Right lobe of liver (tissue), 6 donors: ENCODE measurements around the gene PEAK3. TPM values are rescaled to one million over a fixed set of nuclear protein-coding genes. Genes with fewer than 3 reads are reported as not detected.

Source experiments
- ATAC-seq, 4 donors: fragments of 200-7000 bp; cut with Tn5 transposase; one replicate each; pipeline ENCODE4 v1.9.1; 2020; ENCODE audit warnings: mild to moderate bottlenecking in 4 of 4, moderate library complexity in 4 of 4
- DNase-seq, 3 donors: peaks; one replicate each; pipeline ENCODE4 v3.0.0-alpha.2; 2020
- H3K27ac ChIP-seq, 3 donors: fragments of 200-600 bp; one replicate each; pipeline ENCODE4 v1.8.0; 2022
- H3K27me3 ChIP-seq, 2 donors: fragments of 200-600 bp; one replicate each; pipeline ENCODE4 v1.8.0; 2022
- H3K36me3 ChIP-seq, 4 donors: fragments of 200-600 bp; sonication (generic) in 1 of 4; one replicate each; pipeline versions ENCODE4 v1.5.1 to v1.8.0; 2017 to 2022; ENCODE audit warnings: control low read depth in 1 of 4
- H3K4me1 ChIP-seq, 4 donors: fragments of 200-600 bp; sonication (generic) in 1 of 4; one replicate each; pipeline versions ENCODE4 v1.5.1 to v1.8.0; 2017 to 2022; ENCODE audit warnings: control low read depth in 1 of 4
- H3K4me3 ChIP-seq, 3 donors: fragments of 200-600 bp; one replicate each; pipeline ENCODE4 v1.8.0; 2022
- H3K9me3 ChIP-seq, 4 donors: fragments of 200-600 bp; sonication (generic) in 1 of 4; one replicate each; pipeline versions ENCODE4 v1.5.1 to v1.8.0; 2017 to 2022; ENCODE audit warnings: control low read depth in 1 of 4
- POLR2A ChIP-seq: fragments of 450-650 bp; IDR thresholded peaks from one replicate; pipeline ENCODE4 v1.6.1; 2017; ENCODE audit warnings: antibody characterized with exemption, mild to moderate bottlenecking
- WGBS: methylation state at CpG from one replicate; pipeline ENCODE4 v1.1.6; 2018; ENCODE audit warnings: low coverage, low lambda C conversion rate; ENCODE audit not compliant: insufficient coverage; ENCODE audit errors: missing lambda C conversion rate; 5-methylcytosine and 5-hydroxymethylcytosine counted together
- intact Hi-C, 2 donors: fragments of 100-400 bp; cut with DNase I; formaldehyde crosslinking; loops; one replicate each; pipeline versions ENCODE4 v1.11.2 to v1.14.1; 2022
- total RNA-seq, 6 experiments: library from RNA; depleted of rRNA in 2 of 6; stranded (reverse); fragments of >200 nt in 2 of 6; fragmentation: NEBNext Ultra II Directional in 3 of 6; extraction: Animal tissue kit (Norgen Biotek cat#: 25700) in 3 of 6; gene quantifications; one replicate each; pipeline versions ENCODE4 v1.1.0 to v1.2.4, GENCODE V29; 2016 to 2023
- TF ChIP-seq, protein P1 (sequence below), 4 donors: fragments of 200-600 bp in 3 of 4; fragments of 450-650 bp in 1 of 4; IDR thresholded peaks; one replicate each; pipeline versions ENCODE4 v1.5.1 to v1.8.0; 2016 to 2022; ENCODE audit warnings: antibody characterized with exemption in 4 of 4, mild to moderate bottlenecking in 2 of 4
- donor health status: DM: no; HTN: yes; CAD: no.
- donor health status: DM: no; HTN: no; CAD: no.
- donor health status: DM: no; HTN: no; CAD: no.
- donor health status: DM: no; HTN: yes; CAD: no.
- donor health status: DM: no; HTN: yes; CAD: no.

The PEAK3 gene
- total RNA-seq, 6 experiments from 2014 or later, result 0.07 to 0.49 (median 0.36) TPM

DNA sequence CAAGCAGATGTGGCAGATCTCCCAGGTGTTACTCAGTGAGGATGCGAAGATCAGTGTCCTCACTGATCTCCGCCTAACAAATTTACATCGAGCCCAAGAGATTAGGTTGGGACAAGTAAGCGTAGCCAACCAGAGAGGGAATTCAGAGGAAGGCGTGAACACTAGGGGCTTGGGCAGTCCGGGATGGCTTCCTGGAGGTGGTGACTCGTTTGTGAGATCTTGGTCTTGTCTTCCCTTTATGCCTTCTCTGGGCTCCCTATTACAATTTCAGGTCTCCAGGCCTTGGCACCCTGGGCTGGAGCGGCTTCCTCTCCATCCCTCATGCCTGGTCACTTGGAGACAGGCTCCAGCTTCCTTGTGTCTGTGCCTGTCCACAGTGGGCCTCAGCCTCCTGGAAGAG, 39.2 kb downstream of the PEAK3 start:
- Histone ChIP-seq H3K4me1 (peaks cover 0 to 42% (median 14%) of the 10 kb centered on the region in 4 donors), H3K27ac (no peak overlapping the region), H3K27me3 (no peaks in the 10 kb centered on the region), H3K36me3 (peaks cover 12 to 39% (median 27%) of the 10 kb centered on the region in 4 donors), H3K4me3 (no peak overlapping the region), H3K9me3 (no peaks in the 10 kb centered on the region)
- no CpG with 5 or more reads among the region's 8 CpGs for WGBS
- TF ChIP-seq, protein P1, sequence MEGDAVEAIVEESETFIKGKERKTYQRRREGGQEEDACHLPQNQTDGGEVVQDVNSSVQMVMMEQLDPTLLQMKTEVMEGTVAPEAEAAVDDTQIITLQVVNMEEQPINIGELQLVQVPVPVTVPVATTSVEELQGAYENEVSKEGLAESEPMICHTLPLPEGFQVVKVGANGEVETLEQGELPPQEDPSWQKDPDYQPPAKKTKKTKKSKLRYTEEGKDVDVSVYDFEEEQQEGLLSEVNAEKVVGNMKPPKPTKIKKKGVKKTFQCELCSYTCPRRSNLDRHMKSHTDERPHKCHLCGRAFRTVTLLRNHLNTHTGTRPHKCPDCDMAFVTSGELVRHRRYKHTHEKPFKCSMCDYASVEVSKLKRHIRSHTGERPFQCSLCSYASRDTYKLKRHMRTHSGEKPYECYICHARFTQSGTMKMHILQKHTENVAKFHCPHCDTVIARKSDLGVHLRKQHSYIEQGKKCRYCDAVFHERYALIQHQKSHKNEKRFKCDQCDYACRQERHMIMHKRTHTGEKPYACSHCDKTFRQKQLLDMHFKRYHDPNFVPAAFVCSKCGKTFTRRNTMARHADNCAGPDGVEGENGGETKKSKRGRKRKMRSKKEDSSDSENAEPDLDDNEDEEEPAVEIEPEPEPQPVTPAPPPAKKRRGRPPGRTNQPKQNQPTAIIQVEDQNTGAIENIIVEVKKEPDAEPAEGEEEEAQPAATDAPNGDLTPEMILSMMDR (IDR thresholded peaks at IDR 0.05), result no peak
- no peak for TF ChIP-seq POLR2A
- intact Hi-C loops, result no loop called here
- DNase-seq (no peak), ATAC-seq (no peak)

DNA sequence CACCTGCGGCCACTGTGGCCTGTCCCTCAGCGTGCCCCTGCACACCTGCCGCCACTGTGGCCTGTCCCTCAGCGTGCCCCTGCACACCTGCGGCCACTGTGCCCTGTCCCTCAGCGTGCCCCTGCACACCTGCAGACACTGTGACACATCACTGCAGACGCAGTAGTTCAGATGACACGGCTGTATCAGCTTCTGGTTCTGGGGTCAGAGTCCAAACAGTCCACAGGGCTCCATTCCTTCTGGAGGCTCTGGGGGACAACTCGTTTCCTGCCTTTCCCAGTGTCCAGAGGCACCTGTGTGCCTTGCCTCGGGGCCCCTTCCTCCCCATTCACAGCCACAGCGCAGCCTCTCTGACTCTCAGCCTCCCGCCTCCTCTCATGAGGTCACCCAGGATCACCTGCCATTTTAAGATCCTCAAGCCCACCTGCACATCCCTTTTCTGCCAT, 39.9 kb downstream of the PEAK3 start:
- intact Hi-C loops, result no loop called here
- H3K27ac ChIP-seq, result no peak overlapping the region
- peak; percentile 67 to 85 (median 76) for ATAC-seq
- 33% methylated on average over 7 of the region's 12 CpGs for WGBS
- H3K4me3 ChIP-seq, result no peak overlapping the region
- no peaks in the 10 kb centered on the region for H3K27me3 ChIP-seq
- peaks cover 0 to 49% (median 16%) of the 10 kb centered on the region in 4 donors for H3K4me1 ChIP-seq
- TF ChIP-seq, protein P1 (IDR thresholded peaks at IDR 0.05), result no peak
- TF ChIP-seq POLR2A, result peak; percentile 16
- H3K9me3 ChIP-seq, result no peaks in the 10 kb centered on the region
- H3K36me3 ChIP-seq, result peaks cover 12 to 39% (median 25%) of the 10 kb centered on the region in 4 donors
- no peak for DNase-seq

DNA sequence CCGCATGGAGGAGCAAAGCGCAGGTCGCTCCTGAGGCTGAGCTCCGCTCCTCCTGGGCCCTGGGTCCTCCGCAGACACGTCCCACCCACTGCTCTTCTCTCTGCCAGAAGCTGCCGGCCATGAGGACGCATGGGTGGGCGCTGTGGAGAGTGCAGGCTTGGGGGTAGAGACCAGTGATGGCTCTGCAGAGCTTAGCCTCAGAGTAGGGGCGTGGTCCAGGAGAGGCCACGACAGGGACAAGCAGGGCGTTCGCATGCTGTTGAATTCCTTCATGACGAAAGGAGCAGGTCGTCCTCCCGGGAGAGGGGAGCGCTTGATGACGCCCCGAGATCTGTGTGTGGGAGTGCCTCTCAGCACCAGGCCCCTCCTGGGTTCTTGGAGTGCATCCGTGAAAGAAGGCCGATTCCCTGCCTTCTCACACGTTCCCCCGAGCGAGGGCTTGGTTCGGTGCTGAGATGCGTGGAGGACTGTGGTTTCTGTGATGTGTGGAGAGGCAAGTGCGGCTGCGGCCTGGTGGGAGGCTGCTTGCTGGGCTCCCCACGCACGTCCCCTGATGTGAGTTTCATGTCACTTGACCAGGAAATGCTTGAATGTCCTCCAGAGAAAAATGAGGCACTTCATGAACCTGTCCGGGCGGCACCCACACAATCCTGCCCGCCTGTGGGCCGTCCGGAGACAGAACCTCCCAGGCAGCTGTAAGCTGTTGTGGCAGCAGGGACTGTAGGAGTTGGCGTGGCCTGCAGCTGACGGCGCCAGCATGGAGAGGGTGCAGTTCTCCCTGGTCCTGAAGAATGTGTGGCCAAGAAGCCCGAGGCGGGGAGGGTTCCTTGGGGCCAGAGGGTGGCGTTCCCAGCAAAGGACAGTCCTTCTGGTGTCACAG, 40.9 kb downstream of the PEAK3 start:
- peaks cover 12 to 30% (median 18%) of the 10 kb centered on the region in 4 donors for H3K36me3 ChIP-seq
- H3K27ac ChIP-seq, result no peak overlapping the region
- WGBS, result 84% methylated on average over 6 of the region's 41 CpGs
- H3K27me3 ChIP-seq, result no peaks in the 10 kb centered on the region
- intact Hi-C loops, result no loop called here
- peaks cover 0 to 50% (median 16%) of the 10 kb centered on the region in 4 donors for H3K4me1 ChIP-seq
- ATAC-seq (no peak), DNase-seq (no peak)
- H3K4me3 ChIP-seq, result no peak overlapping the region
- H3K9me3 ChIP-seq, result no peaks in the 10 kb centered on the region
- TF ChIP-seq, protein P1 (IDR thresholded peaks at IDR 0.05), result no peak
- no peak for TF ChIP-seq POLR2A

DNA sequence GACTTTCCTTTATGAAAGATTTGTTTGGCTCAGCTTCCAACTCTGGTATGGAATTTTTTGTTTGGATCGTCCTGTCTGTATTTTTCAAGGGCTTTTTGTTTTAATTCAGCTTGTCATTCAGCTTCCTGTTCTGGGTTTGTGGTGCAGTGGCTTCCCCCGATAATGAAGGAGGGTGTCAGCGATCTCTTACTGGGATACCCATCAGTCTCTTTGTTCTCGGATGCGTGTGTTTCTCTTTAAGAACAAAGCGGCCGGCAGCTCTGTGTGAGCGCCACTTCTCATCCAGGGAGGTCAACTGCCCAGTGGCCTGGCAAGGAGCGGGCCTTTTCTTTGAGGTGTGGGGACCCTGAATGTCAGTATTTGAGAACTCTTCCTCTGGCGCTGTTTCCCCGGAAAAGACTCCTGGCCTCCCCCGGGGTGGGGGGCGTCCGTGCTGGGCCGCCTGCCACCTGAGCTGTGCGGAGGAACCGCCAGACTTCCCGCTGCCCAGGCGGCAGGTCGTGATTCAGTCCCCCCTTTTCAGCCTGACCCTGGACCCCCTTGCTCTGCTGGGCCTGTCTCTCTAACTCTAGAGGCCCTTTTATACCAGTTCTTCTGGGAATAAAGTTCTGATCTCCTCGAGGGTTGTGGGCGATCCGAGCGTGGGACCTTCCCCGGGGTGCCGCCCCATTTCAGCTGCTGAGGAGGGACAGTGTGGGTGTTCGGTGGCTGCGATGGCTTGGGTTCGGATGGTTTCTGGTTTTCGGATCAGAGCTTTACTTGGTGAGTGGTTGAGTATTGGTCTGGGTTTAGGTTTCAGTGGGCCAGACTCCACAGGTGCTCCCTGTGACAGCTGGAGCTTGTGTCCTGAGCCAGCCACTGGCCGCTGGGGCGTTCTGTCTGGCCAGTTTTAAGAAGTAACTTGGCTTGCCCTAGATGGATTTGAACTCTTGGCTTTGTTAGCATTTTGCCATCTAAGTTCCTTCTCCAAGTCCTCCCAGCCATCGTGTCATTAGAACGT, 41.9 kb downstream of the PEAK3 start:
- 53% methylated on average over 20 of the region's 34 CpGs for WGBS
- no peak for ATAC-seq
- Histone ChIP-seq H3K4me3 (peak overlapping the region in 2 of 3 donors; percentile 11 to 15), H3K27ac (peak overlapping the region in 2 of 3 donors; percentile 15 to 26), H3K36me3 (peaks cover 6 to 20% (median 9%) of the 10 kb centered on the region in 4 donors), H3K27me3 (no peaks in the 10 kb centered on the region), H3K9me3 (no peaks in the 10 kb centered on the region), H3K4me1 (peaks cover 0 to 51% (median 16%) of the 10 kb centered on the region in 4 donors)
- no peak for DNase-seq
- TF ChIP-seq, protein P1 (IDR thresholded peaks at IDR 0.05), result no peak
- no peak for TF ChIP-seq POLR2A
- intact Hi-C loops, result loop anchor here (5.0 to 10.0 kb wide), 2 partner anchors 32 to 75 kb away; no protein-coding TSS in a partner anchor
